NB4 (cell line): ENCODE measurements around the gene CKS1B.
A peak's percentile ranks its signal among the peaks of the same experiment; 100 is the strongest.

Experiments used
- DNase-seq: peaks from one replicate; pipeline ENCODE4 v3.0.0; 2010; ENCODE audit warnings: low read depth
- H3K4me3 ChIP-seq: one replicate; pipeline ENCODE4 v1.5.1; 2011; ENCODE audit warnings: mild to moderate bottlenecking, low read depth, low read length, moderate library complexity
- MYC ChIP-seq: IDR thresholded peaks from 2 replicates; pipeline ENCODE4 v1.6.1; 2011; ENCODE audit warnings: low read depth, low read length
- POLR2A ChIP-seq: IDR thresholded peaks from 2 replicates; pipeline ENCODE4 v1.6.1; 2011; ENCODE audit warnings: mild to moderate bottlenecking; ENCODE audit not compliant: insufficient read length; ENCODE audit errors: extremely low read depth
- TF ChIP-seq, protein P1 (sequence below): IDR thresholded peaks from 2 replicates; pipeline ENCODE4 v1.6.1; 2011; ENCODE audit warnings: low read depth, low read length
- TF ChIP-seq, protein P2 (sequence below): IDR thresholded peaks from one replicate; pipeline ENCODE4 v1.5.1; 2012; ENCODE audit warnings: low read depth, low read length

The CKS1B gene

DNA sequence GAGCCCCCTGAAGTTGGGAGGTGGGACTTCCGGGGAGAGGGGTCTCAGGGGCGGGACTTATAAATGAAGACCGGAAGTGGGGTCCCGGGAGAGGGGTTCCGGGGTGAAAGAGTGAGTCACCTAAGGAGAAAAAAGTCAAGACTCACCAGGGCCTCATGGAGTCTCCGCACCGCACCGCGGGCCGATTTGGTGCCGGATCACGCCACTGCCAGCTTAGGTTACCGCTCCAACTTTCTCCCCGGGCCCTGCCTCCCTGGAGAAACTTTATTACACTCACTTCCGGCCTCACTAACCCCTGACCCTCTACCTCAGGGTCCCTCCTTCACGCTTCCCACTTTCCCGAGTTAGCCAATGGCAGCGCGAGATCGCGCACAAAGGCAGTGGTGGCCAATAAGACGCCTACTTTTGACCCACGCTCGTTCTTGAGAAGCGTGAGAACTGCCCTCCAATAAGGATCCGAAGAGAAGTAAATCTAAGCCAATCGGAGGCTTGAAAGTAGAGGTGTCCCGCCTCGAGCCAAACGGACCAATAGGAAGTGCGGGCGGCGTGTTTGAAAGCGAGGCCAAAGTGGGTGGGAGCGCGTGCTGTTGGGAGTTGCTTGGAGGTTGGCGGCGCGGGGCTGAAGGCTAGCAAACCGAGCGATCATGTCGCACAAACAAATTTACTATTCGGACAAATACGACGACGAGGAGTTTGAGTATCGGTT is at the start of gene CKS1B:
CKS1B (plus strand) TSS at position 580 of the 706 bp plus-strand sequence; CDS start at position 645, 65 bp downstream.
- peak within 1 kb of the TSS; percentile 95 for H3K4me3 ChIP-seq
- TF ChIP-seq, protein P1, sequence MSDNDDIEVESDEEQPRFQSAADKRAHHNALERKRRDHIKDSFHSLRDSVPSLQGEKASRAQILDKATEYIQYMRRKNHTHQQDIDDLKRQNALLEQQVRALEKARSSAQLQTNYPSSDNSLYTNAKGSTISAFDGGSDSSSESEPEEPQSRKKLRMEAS: peak; percentile 70; the same call in 1 of the 2 replicates
- TF ChIP-seq MYC: no peak; the same call in none of the 2 replicates
- peak; percentile 99 for DNase-seq

- TF ChIP-seq MYC (no peak), POLR2A (no peak)
- TF ChIP-seq, protein P2, sequence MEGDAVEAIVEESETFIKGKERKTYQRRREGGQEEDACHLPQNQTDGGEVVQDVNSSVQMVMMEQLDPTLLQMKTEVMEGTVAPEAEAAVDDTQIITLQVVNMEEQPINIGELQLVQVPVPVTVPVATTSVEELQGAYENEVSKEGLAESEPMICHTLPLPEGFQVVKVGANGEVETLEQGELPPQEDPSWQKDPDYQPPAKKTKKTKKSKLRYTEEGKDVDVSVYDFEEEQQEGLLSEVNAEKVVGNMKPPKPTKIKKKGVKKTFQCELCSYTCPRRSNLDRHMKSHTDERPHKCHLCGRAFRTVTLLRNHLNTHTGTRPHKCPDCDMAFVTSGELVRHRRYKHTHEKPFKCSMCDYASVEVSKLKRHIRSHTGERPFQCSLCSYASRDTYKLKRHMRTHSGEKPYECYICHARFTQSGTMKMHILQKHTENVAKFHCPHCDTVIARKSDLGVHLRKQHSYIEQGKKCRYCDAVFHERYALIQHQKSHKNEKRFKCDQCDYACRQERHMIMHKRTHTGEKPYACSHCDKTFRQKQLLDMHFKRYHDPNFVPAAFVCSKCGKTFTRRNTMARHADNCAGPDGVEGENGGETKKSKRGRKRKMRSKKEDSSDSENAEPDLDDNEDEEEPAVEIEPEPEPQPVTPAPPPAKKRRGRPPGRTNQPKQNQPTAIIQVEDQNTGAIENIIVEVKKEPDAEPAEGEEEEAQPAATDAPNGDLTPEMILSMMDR: no peak
- TF ChIP-seq, protein P1: no peak
- no peak overlapping the region for H3K4me3 ChIP-seq
- DNase-seq: no peak
Measured at GRCh38 chr1:154925335-154926170, 48.9 kb upstream of the CKS1B start.

- H3K4me3 ChIP-seq: no peak overlapping the region
- no peak for DNase-seq
- TF ChIP-seq, protein P2: no peak
- TF ChIP-seq, protein P1: no peak
- TF ChIP-seq POLR2A (no peak), MYC (no peak)
Measured at GRCh38 chr1:154926201-154926600, 48.3 kb upstream of the CKS1B start.

GRCh38 chr1:154931940-154932487 is 42.5 kb upstream of the CKS1B start:
- no peak overlapping the region for H3K4me3 ChIP-seq
- no peak for DNase-seq
- no peak for TF ChIP-seq POLR2A

DNA sequence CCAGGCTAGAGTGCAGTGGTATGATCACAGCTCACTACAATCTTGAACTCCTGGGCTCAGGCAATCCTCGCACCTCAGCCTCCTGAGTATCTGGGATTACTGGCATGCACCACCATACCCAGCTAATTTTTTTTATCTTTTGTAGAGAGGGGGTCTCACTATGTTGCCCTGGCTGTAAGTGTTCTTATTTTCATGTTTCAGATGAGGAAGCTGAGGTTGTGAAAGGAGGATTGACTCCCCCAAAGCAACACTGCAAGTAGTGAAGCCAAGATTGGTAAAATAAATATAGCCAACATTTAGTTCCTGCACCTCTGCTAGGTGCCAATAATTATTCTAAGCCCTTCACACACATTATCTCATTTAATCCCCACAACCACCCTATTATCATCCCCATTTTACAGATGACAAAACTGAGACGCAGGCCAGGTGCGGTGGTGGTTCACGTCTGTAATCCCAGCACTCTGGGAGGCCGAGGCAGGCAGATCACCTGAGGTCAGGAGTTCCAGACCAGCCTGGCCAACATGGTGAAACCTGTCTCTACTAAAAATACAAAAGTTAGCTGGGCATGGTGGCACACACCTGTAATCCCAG is 40.0 kb upstream of the CKS1B start:
- no peak overlapping the region for H3K4me3 ChIP-seq
- TF ChIP-seq POLR2A (no peak), MYC (no peak)
- TF ChIP-seq, protein P1: no peak
- TF ChIP-seq, protein P2: no peak
- no peak for DNase-seq

GRCh38 chr1:154935749-154936554 is 38.5 kb upstream of the CKS1B start:
- peak overlapping the region; percentile 78 for H3K4me3 ChIP-seq
- TF ChIP-seq, protein P2: no peak
- TF ChIP-seq MYC (no peak), POLR2A (no peak)
- TF ChIP-seq, protein P1: no peak
- DNase-seq: no peak
